ENCODE measurements around the gene THBS1. TPM values are rescaled to one million over a fixed set of nuclear protein-coding genes. Genes with fewer than 3 reads are reported as not detected.
A peak's percentile ranks its signal among the peaks of the same experiment; 100 is the strongest.

THBS1 gene
- polyA plus RNA-seq, 6 donors from 2014 or later = 0.31 to 2.3 (median 0.88) TPM; not detected in 1

DNA sequence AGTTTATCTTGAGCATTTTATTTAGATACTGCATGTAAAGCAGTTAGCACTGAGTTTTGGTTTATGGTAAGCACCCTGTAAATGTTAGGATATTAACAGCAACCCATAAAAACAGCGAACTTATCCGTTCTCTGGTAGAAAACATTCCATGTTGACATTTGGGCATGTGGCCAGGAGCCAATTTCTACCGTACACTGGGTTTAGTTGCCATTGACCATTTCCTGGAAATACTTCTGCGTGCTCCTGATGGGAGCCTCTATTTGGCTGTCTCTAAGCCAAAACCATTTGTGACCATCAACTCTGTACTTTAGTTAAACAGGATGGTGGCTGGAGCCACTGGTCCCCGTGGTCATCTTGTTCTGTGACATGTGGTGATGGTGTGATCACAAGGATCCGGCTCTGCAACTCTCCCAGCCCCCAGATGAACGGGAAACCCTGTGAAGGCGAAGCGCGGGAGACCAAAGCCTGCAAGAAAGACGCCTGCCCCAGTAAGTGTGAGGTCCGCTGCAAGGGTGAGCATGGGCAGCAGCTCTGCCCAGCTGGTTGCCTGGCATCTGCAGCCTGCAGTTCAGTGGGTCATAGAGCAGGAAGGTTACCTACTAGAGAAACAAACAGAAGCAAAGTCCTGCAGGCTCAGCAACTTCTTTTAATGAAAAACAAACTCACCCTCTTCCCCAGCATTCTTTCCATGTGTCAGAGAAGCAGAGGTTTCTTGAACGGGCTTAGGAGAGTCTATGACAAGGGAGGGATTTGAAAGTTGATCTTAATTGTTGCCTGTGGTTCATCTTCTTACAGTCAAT is 7.1 kb downstream of the THBS1 start:
- Mint-ChIP-seq H3K4me1 (no peaks in the 10 kb centered on the region), H3K27ac (no peak overlapping the region), H3K27me3 (peaks cover 12 to 22% (median 15%) of the 10 kb centered on the region in 3 donors), H3K36me3 (no peaks in the 10 kb centered on the region), H3K4me3 (no peak overlapping the region), H3K9me3 (no peaks in the 10 kb centered on the region)
- DNase-seq = no peak
- ATAC-seq (ENCODE audit: low read depth in 2 of 2) = no peak

DNA sequence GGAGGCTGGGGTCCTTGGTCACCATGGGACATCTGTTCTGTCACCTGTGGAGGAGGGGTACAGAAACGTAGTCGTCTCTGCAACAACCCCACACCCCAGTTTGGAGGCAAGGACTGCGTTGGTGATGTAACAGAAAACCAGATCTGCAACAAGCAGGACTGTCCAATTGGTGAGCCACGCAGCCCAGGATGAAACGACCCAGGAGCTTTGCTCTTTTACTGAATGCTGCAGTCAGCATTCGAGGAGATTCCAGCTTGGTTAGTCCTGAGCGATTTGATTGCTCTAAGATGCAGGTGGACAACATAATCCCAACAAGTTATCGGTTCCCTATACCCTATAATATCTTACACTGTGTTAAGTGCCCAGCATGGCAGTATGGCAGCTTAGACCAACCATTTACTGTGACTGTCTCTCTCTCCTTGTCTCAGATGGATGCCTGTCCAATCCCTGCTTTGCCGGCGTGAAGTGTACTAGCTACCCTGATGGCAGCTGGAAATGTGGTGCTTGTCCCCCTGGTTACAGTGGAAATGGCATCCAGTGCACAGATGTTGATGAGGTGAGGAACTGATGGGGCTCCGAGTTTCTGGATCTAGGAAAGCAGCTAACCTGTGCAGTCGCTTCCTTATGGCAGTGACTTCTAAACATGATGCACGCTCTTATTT is 7.8 kb downstream of the THBS1 start:
- Mint-ChIP-seq H3K27me3 (peaks cover 5 to 15% (median 10%) of the 10 kb centered on the region in 3 donors), H3K4me1 (no peaks in the 10 kb centered on the region), H3K27ac (no peak overlapping the region), H3K9me3 (no peaks in the 10 kb centered on the region), H3K4me3 (no peak overlapping the region), H3K36me3 (no peaks in the 10 kb centered on the region)
- DNase-seq (no peak), ATAC-seq (ENCODE audit: low read depth in 2 of 2) (no peak)

DNA sequence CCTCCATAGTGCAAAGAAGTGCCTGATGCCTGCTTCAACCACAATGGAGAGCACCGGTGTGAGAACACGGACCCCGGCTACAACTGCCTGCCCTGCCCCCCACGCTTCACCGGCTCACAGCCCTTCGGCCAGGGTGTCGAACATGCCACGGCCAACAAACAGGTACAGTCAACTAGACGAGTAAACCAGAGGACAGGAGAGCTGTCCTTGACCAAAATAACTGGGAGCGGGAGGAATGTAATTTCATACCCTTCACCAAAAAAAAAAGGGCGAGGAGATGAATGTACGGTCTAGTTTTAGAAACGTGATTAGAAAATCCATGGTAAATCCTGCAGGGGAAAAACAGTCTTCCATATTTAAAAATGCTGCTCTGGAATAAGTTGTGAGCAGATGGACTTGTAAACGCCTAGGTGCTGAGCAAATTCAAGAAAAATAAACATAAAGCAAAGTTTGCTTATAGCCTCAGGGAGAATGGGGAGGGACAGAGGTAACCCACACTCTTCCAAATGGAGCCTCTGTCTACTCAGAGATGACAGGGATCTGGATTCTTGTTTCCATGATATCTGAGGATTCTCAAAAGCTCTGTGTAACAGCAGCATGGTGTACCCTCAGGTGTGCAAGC is 8.4 kb downstream of the THBS1 start:
- no peak for ATAC-seq (ENCODE audit: low read depth in 2 of 2)
- Mint-ChIP-seq H3K9me3 (no peaks in the 10 kb centered on the region), H3K4me1 (no peaks in the 10 kb centered on the region), H3K36me3 (no peaks in the 10 kb centered on the region), H3K27ac (no peak overlapping the region), H3K4me3 (no peak overlapping the region), H3K27me3 (peaks cover 0 to 10% (median 4%) of the 10 kb centered on the region in 3 donors)
- no peak for DNase-seq

- no peaks in the 10 kb centered on the region for H3K9me3 Mint-ChIP-seq
- H3K4me3 Mint-ChIP-seq = no peak overlapping the region
- no peak for ATAC-seq (ENCODE audit: low read depth in 2 of 2)
- DNase-seq = no peak
- H3K36me3 Mint-ChIP-seq = no peaks in the 10 kb centered on the region
- no peaks in the 10 kb centered on the region for H3K4me1 Mint-ChIP-seq
- no peak overlapping the region for H3K27ac Mint-ChIP-seq
- H3K27me3 Mint-ChIP-seq = peaks cover 0 to 10% (median 0%) of the 10 kb centered on the region in 3 donors
Observed at GRCh38 chr15:39589815-39590644, 9.2 kb downstream of the THBS1 start.

GRCh38 chr15:39591141-39591895 is 10.4 kb downstream of the THBS1 start:
- Mint-ChIP-seq H3K36me3 (no peaks in the 10 kb centered on the region), H3K9me3 (no peaks in the 10 kb centered on the region), H3K27me3 (peaks cover 0 to under 1% (median 0%) of the 10 kb centered on the region in 3 donors), H3K4me1 (no peaks in the 10 kb centered on the region), H3K4me3 (no peak overlapping the region), H3K27ac (no peak overlapping the region)
- ATAC-seq (ENCODE audit: low read depth in 2 of 2) (no peak), DNase-seq (no peak)

- Mint-ChIP-seq H3K27me3 (no peaks in the 10 kb centered on the region), H3K4me3 (no peak overlapping the region), H3K4me1 (no peaks in the 10 kb centered on the region), H3K9me3 (no peaks in the 10 kb centered on the region), H3K27ac (no peak overlapping the region), H3K36me3 (no peaks in the 10 kb centered on the region)
- DNase-seq (no peak), ATAC-seq (ENCODE audit: low read depth in 2 of 2) (no peak)
Observed at GRCh38 chr15:39591896-39592315, 11.0 kb downstream of the THBS1 start.

- DNase-seq (no peak), ATAC-seq (ENCODE audit: low read depth in 2 of 2) (no peak)
- no peaks in the 10 kb centered on the region for H3K36me3 Mint-ChIP-seq
- no peak overlapping the region for H3K4me3 Mint-ChIP-seq
- no peak overlapping the region for H3K27ac Mint-ChIP-seq
- no peaks in the 10 kb centered on the region for H3K27me3 Mint-ChIP-seq
- no peaks in the 10 kb centered on the region for H3K9me3 Mint-ChIP-seq
- no peaks in the 10 kb centered on the region for H3K4me1 Mint-ChIP-seq
Observed at GRCh38 chr15:39592500-39592899, 11.6 kb downstream of the THBS1 start.

DNA sequence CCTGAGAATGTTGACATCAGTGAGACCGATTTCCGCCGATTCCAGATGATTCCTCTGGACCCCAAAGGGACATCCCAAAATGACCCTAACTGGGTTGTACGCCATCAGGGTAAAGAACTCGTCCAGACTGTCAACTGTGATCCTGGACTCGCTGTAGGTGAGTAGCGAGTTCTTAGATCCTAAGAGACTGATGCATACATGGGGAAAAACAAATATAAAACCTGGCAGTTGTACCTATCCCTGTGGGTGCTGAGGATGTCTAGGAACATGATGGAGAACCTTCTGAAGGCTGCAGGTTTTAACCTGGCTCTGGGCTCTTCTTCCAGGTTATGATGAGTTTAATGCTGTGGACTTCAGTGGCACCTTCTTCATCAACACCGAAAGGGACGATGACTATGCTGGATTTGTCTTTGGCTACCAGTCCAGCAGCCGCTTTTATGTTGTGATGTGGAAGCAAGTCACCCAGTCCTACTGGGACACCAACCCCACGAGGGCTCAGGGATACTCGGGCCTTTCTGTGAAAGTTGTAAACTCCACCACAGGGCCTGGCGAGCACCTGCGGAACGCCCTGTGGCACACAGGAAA is 12.3 kb downstream of the THBS1 start:
- Mint-ChIP-seq H3K27ac (no peak overlapping the region), H3K4me3 (no peak overlapping the region), H3K4me1 (no peaks in the 10 kb centered on the region), H3K27me3 (no peaks in the 10 kb centered on the region), H3K9me3 (no peaks in the 10 kb centered on the region), H3K36me3 (no peaks in the 10 kb centered on the region)
- ATAC-seq (ENCODE audit: low read depth in 2 of 2) (no peak), DNase-seq (no peak)

DNA sequence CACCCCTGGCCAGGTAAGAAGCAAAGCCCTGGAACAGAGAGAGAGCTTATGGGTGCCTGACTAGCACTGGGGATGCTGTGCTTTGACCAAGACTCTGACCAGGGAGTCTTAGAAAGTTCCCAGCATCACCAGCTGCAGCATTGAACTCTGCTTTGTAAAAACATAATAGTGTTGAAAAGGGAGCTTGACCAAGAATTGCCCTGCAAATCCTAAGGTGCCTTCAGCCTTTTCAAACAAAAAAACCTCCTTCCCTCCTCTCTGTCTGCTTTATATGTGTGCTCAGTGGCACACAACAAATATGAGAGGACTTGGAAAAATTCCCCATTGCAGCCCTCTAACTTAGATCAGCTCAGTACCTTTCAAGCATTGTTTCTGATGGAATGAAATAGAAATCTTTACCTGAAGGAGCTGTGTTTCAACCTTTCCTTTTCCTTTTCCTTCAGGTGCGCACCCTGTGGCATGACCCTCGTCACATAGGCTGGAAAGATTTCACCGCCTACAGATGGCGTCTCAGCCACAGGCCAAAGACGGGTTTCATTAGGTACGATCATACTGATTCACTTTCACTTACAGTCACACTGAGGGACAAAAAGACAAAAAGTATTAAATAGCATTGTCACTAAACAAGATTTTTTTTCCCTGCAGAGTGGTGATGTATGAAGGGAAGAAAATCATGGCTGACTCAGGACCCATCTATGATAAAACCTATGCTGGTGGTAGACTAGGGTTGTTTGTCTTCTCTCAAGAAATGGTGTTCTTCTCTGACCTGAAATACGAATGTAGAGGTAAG is 13.0 kb downstream of the THBS1 start:
- DNase-seq = no peak
- H3K9me3 Mint-ChIP-seq = no peaks in the 10 kb centered on the region
- no peaks in the 10 kb centered on the region for H3K27me3 Mint-ChIP-seq
- H3K27ac Mint-ChIP-seq = no peak overlapping the region
- no peaks in the 10 kb centered on the region for H3K36me3 Mint-ChIP-seq
- no peak for ATAC-seq (ENCODE audit: low read depth in 2 of 2)
- no peaks in the 10 kb centered on the region for H3K4me1 Mint-ChIP-seq
- H3K4me3 Mint-ChIP-seq = peak overlapping the region in 1 of 8 donors; percentile 18

GRCh38 chr15:39594446-39595337 is 13.8 kb downstream of the THBS1 start:
- H3K27me3 Mint-ChIP-seq = peaks cover 0 to 6% (median 5%) of the 10 kb centered on the region in 3 donors
- no peaks in the 10 kb centered on the region for H3K9me3 Mint-ChIP-seq
- DNase-seq (no peak), ATAC-seq (ENCODE audit: low read depth in 2 of 2) (no peak)
- no peak overlapping the region for H3K4me3 Mint-ChIP-seq
- H3K36me3 Mint-ChIP-seq = no peaks in the 10 kb centered on the region
- no peaks in the 10 kb centered on the region for H3K4me1 Mint-ChIP-seq
- no peak overlapping the region for H3K27ac Mint-ChIP-seq

Data from naive B cell (primary cell).